SU-DHL-6 (cell line): ENCODE results near the gene SSC4D.

ENCODE experiments used
- EZH2phosphoT487 ChIP-seq: fragments of 200-600 bp; sonication (generic), shearing (Covaris generic); conservative IDR thresholded peaks from 2 replicates; pipeline ENCODE4 v1.6.1; 2018; ENCODE audit warnings: mild to moderate bottlenecking, antibody characterized with exemption, low read length, moderate library complexity, mixed read lengths
- TF ChIP-seq, protein P1 (sequence below): fragments of 200-600 bp; sonication (generic); IDR thresholded peaks from one replicate; pipeline ENCODE4 v1.5.1; 2017; ENCODE audit warnings: antibody characterized with exemption, mild to moderate bottlenecking, low read length, moderate library complexity; ENCODE audit not compliant: insufficient read depth, poor library complexity, severe bottlenecking

DNA sequence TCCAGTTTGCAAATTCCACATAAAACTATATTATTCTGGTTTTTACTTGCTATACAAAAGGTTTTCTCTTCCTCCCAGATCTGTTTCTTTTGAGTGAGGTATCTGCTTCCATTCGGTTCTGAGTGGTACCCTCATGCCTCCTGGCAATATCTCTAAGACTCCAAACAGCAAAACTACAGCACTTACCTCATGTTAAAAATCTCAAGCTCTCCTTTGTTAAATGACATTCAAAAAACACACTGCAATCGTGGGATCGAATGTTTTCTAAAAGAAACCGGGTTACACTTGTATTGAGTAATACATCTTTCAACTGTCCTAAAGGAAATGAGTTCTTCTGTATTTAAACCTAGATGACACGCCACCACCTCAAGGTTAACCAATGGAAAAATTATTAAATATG is 61.8 kb downstream of the SSC4D start:
- TF ChIP-seq, protein P1, sequence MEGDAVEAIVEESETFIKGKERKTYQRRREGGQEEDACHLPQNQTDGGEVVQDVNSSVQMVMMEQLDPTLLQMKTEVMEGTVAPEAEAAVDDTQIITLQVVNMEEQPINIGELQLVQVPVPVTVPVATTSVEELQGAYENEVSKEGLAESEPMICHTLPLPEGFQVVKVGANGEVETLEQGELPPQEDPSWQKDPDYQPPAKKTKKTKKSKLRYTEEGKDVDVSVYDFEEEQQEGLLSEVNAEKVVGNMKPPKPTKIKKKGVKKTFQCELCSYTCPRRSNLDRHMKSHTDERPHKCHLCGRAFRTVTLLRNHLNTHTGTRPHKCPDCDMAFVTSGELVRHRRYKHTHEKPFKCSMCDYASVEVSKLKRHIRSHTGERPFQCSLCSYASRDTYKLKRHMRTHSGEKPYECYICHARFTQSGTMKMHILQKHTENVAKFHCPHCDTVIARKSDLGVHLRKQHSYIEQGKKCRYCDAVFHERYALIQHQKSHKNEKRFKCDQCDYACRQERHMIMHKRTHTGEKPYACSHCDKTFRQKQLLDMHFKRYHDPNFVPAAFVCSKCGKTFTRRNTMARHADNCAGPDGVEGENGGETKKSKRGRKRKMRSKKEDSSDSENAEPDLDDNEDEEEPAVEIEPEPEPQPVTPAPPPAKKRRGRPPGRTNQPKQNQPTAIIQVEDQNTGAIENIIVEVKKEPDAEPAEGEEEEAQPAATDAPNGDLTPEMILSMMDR, result no peak
- TF ChIP-seq EZH2phosphoT487, result no peak
